GM18498 (cell line): ENCODE results near the gene MEGF11.
A peak's percentile ranks its signal among the peaks of the same experiment; 100 is the strongest.

Experiments
- ATAC-seq: cut with Tn5 transposase; IDR thresholded peaks from one replicate; pipeline ENCODE4 v1.9.1; 2021; ENCODE audit warnings: mild to moderate bottlenecking, moderate library complexity; ENCODE audit not compliant: unreplicated experiment

The MEGF11 gene

DNA sequence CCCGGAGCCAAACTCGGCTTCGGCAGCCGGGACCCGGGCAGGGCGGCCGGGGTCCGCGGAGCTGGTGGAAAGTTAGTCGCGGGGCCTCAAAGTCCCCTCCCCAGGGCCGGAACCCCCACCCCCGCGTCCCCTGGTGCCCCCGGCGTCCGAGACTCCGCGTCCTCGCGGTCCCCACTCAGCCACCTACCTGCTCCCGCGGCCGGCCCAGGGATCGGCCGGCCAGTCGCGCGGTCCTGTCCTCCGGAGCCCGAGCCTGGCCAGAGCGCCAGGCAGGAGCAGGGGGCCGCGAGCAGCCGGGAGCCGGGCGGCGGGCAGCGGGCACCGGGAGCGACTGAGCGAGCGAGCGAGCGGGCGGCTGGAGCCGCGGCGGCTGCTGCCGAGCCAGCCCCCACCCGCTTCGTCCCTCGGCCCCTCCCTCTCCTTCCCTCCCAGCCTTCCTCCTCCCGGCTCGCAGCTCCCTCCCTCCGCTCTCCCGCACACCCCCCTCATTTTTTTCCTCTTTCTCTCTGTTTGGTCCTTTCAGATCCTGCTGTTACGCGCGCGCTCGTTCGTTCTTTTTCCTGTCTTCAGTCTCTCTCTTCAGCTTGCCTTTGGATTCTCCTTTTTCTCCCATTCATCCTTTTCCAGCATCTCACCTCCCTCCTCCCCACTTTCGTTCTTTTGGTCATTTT is at the start of gene MEGF11:
TSS of gene MEGF11 (minus strand) at position 333 of the 671 bp plus-strand sequence. CDS start 125,347 bp downstream, outside the sequence.
- ATAC-seq: no peak

DNA sequence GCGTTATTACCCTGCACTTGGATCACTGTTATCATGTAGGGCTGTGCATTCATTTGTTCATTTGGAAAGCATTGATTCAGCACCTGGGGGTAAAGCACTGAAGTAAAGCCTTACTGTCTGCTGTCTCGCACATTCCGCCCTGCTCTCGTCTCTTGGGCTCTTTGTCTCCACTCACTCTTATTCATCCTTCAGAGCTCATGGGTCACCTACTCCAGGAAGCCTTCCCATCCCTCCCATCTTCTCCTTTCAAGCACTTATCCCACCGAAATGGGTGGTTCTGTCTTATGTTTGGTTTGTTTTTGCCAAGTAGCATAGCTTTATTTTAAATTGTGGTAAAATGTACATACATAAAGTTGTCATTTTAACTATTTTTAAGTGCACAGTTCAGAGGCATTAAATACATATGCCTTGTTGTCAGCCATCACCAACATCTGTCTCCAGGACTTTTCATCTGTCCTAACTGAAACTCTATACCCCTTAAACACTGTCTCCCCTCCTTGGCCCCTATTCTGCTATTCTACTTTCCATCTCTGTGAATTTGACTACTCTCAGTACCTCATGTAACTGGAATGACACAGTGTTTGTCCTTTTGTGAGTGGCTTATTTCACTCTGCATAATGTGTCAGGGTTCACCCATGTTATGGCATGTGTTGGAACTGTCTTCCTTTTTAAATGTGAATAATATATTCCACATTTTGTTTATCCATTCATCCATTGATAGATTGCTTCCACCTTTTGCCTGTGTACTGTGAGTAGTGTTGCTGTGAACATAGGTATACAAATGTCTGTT is 49.1 kb upstream of the MEGF11 start:
- ATAC-seq: no peak

DNA sequence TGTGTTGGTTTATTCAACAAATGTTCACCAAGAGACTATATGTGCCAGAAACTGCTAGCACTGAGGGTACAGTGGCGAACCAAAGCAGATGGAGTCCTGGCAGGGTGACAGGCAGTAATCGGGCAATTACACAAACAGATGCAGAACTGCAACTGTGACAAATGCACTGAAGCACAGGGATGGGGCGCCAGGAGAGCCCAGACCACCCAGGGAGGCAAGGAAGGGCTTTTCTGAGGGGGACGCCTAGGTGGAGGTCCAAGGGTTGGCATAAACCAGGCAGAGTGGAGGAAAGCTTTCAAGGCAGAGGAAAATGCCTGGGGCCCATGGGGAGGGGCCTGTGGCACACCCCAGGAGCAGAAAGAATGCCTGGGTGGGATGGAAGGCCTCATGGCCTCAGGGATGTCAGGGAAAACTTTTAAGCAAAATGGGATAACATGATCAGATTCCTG is 45.3 kb upstream of the MEGF11 start:
- ATAC-seq: no peak

DNA sequence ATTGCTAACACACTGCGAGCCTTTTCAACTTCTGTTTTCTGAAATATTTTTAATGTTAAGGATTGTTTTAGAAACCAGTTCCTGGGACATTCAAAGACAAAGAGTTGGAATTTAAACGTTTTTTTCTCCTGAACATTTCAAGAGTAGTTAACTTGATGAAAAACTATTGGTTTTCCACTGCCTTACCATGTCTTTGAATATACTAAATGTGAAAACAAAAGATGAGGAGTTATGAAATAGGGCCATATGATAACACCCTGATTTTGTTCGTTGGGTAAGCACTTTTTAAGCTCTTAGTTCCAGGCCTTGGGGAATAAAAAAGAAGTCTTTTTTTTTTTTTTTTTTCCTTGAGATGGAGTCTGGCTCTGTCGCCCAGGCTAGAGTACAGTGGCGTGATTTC is 42.6 kb upstream of the MEGF11 start:
- no peak for ATAC-seq

DNA sequence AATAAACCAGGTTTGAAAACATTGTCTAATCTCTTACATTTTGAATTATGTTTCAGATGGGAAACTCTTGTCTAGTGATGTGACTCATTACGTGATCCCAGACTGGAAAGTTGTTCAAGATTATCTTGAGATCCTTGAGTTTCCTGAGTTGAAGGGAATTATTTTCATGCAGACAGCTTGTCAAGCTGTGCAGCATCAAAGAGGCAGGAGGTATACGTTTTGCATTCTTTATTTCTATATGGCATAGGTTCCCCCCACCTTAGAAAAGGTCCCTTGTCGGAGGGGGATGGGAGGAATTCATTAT is 41.3 kb upstream of the MEGF11 start:
- ATAC-seq: no peak

DNA sequence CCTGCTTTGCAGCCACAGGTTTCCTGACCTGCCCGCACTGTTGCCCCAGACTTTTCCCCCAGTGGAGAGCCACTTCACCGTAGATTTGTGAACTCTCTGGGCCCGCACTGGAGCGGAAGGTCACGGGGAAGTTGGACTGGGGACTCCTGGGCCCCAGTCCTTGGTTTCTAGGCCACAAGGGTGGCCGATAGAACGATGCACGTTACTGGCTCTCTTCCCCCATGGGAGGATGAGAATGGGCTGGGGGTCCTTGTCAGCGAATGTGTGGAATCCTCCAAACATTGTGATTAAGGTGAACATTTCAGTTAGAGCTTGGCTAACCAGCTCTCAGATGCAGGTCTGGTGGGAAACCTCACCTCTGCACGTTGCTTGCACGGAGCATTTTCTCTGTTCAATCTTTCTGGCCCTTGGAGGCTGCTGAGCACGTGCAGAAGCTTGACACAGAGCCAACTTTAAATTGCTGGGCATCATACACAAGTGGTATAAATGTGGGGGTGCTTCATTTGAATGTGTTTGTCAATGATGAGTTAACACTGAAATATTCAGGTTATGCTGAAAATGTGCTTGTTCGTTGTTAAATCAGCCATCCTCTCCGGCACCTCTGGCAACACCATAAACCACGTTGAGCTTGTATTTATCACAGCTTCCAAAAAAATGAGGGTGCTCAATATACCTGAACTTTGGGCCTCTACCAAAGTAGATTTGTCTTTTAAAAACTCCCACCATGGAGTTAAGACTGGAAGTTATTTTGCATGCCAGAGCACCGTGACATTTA is 40.8 kb upstream of the MEGF11 start:
- ATAC-seq: peak; percentile 40

DNA sequence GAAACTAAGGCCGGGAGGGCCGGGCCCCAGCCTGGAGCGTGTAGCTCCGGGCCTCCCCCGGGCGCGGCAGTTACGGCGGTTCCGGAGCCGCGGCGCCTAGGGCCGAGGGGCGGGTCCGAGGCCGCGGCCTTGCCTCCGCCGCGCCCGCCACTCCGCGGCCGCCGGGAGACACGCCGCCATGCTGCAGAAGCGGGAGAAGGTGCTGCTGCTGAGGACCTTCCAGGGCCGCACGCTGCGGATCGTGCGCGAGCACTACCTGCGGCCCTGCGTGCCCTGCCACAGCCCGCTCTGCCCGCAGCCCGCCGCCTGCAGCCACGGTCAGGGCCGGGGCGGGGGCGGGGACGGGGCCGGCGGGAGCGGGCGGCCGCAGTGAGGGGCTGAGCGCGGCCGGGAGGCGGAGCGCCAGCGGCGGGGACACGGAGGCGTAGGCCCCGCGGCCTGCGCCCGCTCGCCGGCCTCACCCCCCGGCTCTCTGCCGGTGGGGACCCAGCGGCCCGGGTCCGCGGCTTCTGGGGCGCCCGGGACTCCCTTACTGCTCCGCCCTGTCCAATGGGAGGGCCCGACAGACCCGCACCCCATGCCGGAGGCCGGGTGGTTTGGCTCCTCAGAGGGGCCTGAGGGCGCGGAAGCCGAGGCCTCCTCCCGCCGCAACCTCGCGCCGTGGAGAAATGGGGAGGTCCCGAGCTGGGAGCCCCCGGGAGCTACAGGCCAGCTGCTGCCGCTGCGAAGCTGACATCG is 40.0 kb upstream of the MEGF11 start, which contains the start of gene DIS3L:
TSS of gene DIS3L (plus strand) at position 150 of the 738 bp plus-strand sequence. CDS start at position 179, 29 bp downstream.
- peak; percentile 69 for ATAC-seq

DNA sequence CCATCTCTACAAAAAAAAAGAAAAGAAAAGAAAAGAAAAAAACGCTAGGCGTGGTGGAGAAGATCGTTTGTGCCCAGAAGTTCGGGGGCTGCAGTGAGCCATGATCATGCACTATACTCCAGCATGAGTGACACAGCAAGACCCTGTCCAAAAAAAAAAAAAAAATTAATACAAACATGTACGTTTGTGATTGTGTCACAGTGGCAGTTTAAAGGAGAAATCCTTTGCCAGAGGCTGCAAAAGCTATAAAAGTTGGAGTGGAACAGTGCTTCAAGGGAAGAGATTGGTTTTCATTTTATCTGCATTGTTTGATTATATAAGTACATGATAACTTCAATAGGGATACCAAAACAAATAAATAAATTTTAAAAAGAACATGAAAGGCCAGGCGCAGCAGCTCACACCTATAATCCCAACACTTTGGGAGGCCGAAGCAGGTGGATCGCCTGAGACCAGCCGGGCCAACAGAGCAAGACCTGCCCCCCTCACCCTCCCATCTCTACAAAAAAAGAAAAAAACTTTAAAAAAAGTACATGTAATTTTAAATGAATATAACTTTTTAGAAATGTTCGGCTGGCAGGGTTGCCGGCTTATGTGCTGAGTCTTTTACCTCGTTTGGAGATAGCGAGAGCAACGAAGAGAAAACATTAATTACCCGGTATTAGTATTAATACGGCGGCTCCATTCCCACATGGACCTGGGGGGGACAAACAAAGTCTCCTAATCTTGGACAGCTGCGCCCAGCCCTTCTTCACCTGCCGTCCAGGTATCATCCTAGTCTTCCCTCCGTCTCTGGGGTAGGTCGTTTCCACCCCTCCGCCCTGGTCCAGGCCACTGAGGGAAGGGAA is 39.2 kb upstream of the MEGF11 start:
- no peak for ATAC-seq

DNA sequence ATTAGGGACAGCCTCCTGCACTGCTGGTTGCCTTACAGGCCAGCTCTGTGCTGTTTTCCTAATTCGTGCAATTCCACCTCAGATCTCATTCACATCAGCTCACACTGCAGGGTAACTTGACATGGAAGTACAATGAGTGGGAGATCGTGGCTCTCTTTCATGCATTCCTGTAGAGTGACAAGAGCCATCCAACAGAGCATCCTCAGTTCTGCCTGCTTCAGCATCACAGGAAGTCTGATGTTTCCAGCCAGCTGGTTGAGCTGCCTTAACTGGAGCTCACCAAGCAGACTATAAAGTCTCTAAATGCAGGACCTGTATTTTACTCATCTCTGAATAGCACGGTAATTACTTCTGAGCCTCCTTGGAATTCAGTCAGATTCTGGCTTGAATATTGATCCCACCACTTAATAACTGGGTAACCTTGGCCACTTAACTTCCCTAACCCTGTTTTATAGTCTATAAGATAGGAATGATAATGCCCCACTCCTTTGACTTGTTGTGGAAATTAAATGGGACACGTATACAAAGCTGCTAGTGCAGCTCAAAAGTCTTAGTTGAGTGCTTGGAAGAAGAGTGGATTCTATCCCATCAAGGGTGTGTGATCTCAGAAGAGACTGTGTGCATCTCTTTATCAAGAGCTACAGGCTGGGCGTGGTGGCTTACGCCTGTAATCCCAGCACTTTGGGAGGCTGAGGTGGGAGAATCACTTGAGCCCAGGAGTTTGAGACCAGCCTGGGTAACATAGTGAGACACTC is 38.4 kb upstream of the MEGF11 start:
- ATAC-seq: no peak

DNA sequence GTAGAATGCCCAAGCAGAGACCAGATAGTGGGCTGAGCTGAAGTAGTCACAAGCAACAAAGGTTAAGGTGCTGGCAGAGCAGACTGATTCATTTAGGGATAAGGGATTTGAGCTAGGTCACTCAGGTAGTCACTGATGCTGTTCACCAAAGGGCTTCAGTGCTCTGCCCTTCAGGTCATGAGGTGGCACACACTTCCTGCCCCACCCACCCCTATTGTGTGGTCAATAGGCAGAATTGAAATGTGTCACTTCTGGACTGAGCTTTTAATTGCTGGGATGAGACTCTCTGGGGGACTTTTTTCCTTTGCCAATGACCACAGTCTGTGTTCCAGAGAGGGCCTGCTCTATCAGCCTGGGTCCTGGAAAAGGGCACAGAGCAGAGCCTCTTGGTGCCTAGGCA is 37.0 kb upstream of the MEGF11 start:
- ATAC-seq: no peak

DNA sequence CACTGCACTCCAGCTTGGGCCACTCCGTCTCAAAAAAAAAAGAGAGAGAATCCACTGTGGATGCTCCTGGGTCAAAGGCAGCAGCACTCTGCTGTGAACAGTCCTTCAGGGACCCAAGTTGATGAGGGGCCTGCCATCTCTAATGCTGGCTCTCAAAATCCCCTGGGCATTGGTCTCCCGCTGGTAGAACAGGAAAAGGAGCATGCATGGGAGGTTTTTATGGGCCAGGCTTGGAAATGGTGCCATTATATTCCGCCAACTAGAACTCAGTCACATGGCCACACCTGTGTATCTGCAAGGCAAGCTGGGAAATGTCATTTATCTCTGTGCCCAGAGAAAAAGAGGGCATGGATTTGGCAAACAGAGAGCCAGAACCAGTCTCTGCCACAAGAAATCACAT is 36.5 kb upstream of the MEGF11 start:
- no peak for ATAC-seq

DNA sequence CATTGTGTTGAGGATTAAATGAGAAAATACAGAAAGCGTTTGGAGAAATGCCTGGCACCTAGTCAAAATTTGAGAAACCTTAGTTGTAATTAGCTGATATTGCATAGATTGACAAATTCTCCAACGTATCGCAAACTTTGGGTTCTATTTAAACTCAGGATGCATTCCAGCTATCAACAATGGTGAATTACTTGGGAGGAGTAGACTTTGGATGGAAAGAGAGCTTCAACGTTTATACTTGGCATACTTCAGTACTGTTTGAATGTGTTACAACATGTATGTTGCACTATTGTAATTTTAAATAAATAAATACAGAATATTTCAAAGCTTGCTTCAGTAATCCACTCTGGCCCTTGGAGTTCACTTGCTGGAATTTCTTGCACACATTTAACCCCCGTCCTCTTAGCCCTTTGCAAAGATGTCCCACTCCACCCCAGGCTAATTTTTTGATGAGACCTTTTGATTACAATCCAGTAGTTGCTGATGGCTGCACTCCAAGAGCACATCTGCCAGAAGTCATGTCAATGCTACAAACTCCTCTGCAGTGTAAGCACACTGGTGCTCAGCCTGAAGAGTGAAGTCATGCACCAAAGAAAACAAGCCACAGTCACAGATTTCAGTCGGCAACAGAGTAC is 35.1 kb upstream of the MEGF11 start:
- no peak for ATAC-seq

DNA sequence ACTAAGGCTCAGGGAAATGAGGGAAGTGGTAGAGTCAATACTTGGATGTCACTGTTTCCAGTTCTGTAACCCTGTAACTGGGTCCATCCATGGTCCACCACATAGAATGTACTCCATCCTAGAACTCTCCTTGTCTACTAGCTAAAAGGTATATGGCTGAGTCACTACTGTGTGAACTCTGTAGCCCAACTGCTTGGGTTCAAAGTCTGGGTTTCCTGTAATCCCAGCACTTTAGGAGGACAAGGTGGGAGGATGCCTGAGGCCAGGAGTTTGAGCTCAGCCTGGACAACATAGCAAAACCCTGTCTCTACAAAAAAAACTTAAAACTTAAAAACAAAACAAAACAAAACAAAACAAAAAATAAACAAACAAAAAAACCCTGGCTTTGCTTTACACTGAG is 34.5 kb upstream of the MEGF11 start:
- ATAC-seq: no peak

DNA sequence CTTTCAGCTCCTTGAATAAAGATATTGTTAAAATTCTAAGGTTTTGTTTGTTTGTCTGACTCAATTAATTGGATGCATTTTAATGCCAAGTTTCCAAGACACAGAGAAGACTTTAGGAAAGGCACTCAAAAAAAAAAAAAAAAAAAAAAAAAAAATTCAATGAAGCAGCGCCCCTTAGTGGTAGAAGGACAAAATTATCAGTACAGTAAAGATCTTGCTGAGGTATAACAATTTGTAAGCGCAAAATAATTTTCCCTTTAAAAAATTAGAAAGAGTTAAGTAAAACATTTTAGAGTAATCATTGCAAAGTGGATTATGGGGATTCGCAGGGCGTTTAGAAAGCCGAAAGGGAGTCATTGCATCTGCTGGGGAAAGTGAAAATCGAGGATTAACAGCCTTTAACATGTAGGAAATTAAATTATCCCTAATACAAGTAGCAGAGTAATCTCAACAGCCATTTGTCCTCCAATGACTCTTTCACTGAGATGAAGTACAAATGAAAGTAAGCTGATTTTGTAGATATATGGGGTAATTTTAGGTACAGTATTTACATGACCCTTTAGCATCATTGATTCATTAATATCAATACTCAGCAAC is 34.0 kb upstream of the MEGF11 start:
- ATAC-seq: no peak

DNA sequence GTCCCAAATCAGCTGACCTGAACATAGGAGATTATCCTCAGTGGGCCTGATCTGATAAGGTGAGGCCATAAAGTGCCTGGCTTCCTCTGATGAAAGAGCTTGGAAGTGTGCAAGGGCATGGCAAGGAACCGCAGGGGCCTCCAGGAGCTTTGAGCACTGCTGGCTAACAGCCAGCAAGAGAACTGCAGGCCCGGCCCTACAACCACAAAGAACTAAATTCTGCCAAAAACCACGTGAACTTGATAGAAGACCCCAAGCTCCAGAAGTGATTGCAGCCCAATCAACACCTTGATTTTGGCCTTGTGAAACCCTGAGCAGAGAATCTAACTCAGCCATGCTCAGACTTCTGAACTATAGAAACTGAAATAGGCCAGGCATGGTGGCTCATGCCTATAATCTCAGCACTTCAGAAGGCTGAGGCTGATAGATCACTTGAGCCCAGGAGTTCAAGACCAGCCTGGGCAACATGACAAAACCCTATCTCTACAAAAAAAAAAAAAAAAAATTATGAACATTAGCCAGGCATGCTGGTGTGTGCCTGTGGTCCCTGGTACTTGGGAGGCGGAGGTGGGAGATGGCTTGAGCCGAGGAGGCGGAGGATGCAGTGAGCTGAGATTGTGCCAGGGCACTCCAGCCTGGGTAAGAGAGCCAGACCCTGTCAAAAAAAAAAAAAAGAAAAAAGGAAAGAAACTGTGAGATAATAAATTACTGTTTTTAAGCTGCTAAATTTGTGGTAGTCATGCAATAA is 32.2 kb upstream of the MEGF11 start:
- no peak for ATAC-seq

DNA sequence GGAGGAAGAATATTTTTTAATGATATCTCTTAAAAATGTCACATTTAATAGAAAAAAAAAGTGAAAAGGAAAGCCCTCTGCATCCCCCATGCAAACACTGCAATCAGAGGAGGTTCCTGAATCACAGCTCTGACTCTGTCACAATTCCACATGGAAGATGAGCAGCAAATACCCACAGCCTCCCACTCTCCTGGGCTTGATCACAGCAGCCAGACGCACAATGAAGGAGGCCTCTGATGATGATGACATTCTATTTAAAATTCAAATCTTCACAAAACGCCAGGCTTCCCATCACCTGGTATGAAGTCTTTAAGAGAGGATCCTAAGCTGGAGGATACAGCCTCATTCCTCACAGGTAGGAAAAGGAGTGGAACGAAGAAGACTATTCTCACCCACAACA is 30.7 kb upstream of the MEGF11 start:
- ATAC-seq: no peak

DNA sequence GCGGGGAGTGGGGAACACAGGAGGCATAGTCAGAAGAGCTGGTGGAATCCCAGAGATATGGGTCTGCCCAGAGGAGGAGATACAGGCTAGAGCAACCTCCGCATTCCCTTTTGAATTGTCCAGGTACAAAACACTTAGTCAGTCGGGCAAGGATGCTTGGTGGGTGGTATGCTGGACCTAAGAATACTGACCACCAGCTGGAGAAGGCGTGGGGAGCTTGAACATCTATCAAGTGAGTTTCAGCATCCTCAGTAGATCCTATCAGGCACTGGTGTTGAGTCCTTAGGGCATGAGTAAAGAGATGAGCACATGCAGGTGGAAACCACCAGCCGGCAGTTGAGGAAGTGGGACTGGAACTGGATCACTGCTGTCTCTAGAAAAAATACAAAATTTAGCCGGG is 25.1 kb upstream of the MEGF11 start:
- ATAC-seq: no peak

DNA sequence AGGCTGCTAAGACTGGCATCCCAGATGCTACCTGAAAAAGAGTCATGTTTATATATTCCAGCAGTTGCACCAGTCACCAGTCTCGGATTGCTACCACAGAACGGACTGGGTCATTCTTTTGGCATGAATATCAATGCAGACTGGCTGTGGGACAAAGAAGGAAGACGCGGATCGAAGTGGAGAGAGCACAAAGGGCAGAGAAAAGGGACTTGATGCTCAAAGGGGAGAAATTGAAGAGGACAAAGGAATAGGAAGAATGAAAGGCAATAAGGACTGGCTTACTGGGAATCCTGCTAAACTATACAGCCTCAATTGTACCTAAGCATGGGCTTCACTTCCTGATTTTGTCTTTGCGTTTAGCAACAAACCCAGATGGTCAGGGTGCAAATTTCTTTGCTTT is 24.5 kb upstream of the MEGF11 start:
- no peak for ATAC-seq
